Epithelial cell of proximal tubule (primary cell): ENCODE results near the gene CTNNA2. TPM values are rescaled to one million over a fixed set of nuclear protein-coding genes. Genes with fewer than 3 reads are reported as not detected.

Source experiments
- DNase-seq: peaks from one replicate; pipeline ENCODE4 v3.0.0-alpha.2; 2011; ENCODE audit warnings: low read depth
- H3K4me3 ChIP-seq: 2 replicates; pipeline ENCODE4 v1.5.1; 2011; ENCODE audit warnings: low read depth, mild to moderate bottlenecking, low read length
- total RNA-seq: library from RNA; depleted of rRNA; stranded (reverse); fragments of >200 nt; gene quantifications from 2 replicates; pipeline ENCODE4 v1.2.3, GENCODE V29; 2015
- TF ChIP-seq, protein P1 (sequence below): conservative IDR thresholded peaks from 2 replicates; pipeline ENCODE4 v1.5.1; 2012; ENCODE audit warnings: low read depth, mild to moderate bottlenecking, low read length

Gene CTNNA2
- total RNA-seq, 1 donor from 2014 or later = 0.06 TPM

DNA sequence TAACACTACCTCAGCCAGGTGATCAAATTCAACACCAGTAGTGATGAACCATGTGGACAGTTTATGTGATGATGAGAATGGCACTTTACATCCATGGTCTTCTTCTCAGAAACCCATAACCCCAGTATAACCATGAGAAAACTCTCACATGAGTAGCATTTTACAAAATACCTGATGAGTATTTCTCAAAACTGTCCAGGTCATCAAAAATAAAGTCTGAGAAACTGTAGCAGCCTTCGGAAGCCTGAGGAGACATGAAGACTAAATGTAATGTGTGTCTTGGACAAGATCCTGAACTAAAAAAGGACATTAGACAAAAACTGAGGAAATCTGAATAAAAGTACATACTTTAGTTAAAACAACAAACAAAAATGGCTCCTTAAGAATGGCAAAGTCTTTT lies 108.9 kb downstream of the CTNNA2 start:
- H3K4me3 ChIP-seq = no peak overlapping the region
- no peak for DNase-seq
- TF ChIP-seq, protein P1, sequence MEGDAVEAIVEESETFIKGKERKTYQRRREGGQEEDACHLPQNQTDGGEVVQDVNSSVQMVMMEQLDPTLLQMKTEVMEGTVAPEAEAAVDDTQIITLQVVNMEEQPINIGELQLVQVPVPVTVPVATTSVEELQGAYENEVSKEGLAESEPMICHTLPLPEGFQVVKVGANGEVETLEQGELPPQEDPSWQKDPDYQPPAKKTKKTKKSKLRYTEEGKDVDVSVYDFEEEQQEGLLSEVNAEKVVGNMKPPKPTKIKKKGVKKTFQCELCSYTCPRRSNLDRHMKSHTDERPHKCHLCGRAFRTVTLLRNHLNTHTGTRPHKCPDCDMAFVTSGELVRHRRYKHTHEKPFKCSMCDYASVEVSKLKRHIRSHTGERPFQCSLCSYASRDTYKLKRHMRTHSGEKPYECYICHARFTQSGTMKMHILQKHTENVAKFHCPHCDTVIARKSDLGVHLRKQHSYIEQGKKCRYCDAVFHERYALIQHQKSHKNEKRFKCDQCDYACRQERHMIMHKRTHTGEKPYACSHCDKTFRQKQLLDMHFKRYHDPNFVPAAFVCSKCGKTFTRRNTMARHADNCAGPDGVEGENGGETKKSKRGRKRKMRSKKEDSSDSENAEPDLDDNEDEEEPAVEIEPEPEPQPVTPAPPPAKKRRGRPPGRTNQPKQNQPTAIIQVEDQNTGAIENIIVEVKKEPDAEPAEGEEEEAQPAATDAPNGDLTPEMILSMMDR = no peak

DNA sequence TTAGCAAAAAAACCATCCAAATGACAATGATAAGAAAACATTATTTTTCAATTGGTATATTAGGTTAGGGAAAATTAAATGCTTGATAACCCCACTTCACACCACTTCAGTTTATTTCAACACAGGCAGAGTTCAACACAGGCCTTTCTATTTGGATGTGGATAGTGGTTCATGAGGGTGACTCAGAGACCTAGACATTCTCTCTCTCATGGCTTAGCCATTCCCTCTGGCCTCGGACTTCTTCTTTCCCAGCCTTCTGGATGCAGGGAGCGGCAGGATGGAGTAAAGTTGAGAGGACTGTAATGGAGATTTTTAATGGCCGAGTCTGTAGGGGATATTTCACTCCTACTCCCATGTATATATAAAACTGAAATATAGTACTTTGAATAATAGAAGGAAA lies 109.7 kb downstream of the CTNNA2 start:
- no peak overlapping the region for H3K4me3 ChIP-seq
- TF ChIP-seq, protein P1 = no peak
- DNase-seq = no peak

DNA sequence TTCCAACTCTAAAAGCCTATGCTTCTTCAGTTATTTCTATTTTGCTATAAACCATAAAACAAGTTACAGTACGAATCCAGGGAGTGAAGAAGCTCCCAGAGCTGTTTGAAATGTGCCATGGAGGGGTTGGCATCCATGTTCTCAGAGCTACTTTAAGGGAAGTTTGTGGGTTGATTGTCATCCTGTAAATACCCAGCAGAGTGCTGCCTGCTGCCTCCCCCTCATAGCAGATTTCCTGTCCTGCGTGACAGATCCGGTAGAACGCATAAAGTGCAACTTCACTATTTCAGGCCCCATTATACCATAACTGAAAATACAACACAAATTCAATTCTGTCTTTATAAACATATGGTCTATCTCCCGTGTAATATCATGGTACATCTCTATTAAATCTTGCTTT lies 114.4 kb downstream of the CTNNA2 start:
- TF ChIP-seq, protein P1 = no peak
- no peak for DNase-seq
- H3K4me3 ChIP-seq = no peak overlapping the region

DNA sequence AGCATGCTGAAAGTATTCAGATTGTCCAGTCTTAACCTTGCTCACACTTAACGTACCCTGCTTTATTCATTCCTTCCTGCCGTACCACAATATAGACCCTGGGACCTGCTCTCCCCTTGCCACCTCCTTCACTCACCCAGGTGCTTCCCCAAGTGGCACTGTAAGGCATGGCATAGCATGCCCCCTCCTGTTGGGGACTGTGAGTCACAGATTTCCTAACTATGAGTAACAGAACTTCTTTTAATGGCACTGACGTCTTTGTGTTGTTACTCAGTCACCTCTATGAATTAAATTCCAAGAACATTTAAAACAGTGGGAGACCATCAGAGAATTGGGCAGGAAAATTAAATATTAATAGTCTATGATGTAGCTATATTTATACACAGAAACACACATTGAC lies 117.2 kb downstream of the CTNNA2 start:
- TF ChIP-seq, protein P1 = peak; percentile 43
- H3K4me3 ChIP-seq = no peak overlapping the region
- peak; percentile 33 for DNase-seq

DNA sequence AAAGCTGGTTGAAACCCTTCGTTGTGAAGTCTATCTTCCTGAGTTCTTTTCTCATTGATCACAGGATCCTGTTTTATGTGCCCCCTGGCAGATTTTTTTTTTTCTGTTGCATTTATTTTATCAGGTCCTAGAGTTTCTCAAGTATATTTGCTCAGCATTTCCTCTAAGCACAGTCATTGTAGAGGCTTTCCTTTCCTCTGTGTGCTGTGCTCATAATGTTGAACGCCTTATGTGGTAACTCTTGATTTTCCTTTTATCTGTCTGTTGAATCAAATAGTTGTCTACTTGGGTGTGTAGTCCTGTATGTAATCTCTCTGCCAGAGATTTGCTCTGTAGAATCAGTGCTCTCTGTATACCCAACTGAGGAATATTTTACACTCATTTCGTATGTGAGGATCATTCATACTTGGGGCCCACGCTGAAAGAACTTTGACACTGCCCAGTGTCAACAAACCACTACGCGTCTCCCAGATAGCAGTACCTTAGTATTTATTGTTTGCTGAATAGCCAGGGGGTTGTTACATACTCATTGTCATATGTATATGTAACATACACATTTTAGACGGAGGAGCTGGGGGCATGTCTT lies 118.2 kb downstream of the CTNNA2 start:
- TF ChIP-seq, protein P1 = no peak

DNA sequence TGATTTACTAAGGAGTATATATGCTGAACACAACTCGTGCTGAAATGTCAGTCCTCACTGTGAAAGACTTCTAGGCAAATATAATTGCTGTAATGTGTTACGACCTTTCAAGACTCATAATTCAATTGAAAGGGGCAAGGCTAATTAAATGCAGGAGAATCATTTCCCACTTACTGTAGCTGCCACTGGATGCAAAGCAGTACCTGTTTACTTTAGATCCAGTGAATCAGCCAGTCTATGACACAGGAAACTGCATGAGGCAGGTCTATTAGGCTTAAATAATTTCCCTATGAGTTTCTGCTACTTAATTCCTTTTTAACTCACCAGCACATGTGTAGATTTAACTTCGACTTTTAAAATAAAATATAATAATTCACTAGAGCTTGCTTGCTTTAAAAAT lies 125.6 kb downstream of the CTNNA2 start:
- H3K4me3 ChIP-seq = no peak overlapping the region
- TF ChIP-seq, protein P1 = no peak
- DNase-seq = no peak

More for the DNA sequence above, 118.2 kb downstream of the CTNNA2 start:
- DNase-seq = no peak
- H3K4me3 ChIP-seq = no peak overlapping the region

DNA sequence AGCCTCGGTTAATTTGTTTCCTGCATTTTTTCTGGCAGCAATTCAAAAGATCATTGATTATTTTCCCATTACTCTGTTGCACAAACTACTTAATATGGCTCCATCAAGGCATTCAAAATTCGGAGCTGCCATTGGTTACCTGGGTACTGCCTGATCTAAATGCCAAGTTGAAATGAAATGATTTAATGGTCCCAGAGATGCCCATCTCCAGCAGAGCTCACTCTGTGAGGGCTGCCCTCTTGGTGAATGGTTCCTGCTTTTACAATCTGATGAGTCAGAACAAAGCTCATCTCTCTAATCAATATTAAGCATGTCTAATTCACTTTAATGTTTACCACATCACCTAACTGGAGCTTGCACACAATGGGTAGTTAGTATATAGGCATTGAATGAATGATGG lies 126.1 kb downstream of the CTNNA2 start:
- H3K4me3 ChIP-seq = no peak overlapping the region
- TF ChIP-seq, protein P1 = no peak

More for the DNA sequence above, 126.1 kb downstream of the CTNNA2 start:
- DNase-seq = no peak
